Measurements from ENCODE around the gene CNOT1.
"Not testable (repeated sequence)": the region's sequence is repeated elsewhere in the genome, so short reads cannot be mapped to it uniquely, and the experiment has no call there.

The CNOT1 gene

GRCh38 chr16:58638148-58639036 is 8.8 kb upstream of the CNOT1 start:
- no peak for DNase-seq

DNA sequence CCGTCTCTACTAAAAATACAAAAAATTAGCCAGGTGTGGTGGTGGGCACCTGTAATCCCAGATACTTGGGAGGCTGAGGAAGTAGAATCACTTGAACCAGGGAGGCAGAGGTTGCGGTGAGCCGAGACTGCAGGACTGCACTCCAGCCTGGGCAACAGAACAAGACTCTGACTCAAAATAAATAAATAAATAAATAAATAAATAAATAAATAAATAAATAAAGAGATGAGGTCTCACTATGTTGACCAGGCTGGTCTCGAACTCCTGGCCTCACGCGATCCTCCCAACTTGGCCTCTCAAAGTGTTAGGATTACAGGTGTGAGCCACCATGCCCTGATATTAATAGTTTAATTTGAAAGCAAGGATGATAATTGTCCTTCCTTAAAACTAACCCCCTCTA is 7.4 kb upstream of the CNOT1 start:
- DNase-seq, result not testable (repeated sequence)

GRCh38 chr16:58636466-58636865 is 6.8 kb upstream of the CNOT1 start:
- no peak for DNase-seq

GRCh38 chr16:58635502-58635901 is 5.9 kb upstream of the CNOT1 start:
- no peak for DNase-seq

DNA sequence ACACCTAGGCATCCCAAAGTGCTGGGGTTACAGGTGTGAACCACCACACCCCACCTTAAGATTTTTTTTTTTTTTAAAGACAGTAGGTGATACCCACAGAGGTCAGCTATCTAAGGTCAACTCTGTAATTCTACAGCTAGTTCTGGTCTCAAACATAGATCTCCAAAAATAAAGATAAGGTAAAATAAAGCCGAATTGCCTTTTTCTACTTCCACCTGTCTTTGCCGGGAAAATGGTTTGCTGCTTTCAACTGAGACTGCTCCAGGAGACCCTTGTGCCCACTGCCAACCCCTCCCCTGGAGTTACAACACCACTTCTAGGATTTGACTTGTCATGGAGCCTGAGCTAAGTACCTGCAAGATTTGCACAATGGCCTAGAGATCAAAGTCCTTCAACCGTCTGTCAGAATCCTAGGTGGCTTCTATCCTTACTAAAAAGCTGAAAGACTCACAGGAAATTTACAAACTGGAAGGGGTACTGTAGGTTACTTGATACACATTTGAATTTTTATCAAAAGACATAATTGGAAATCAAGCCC is 4.7 kb upstream of the CNOT1 start:
- DNase-seq, result no peak

DNA sequence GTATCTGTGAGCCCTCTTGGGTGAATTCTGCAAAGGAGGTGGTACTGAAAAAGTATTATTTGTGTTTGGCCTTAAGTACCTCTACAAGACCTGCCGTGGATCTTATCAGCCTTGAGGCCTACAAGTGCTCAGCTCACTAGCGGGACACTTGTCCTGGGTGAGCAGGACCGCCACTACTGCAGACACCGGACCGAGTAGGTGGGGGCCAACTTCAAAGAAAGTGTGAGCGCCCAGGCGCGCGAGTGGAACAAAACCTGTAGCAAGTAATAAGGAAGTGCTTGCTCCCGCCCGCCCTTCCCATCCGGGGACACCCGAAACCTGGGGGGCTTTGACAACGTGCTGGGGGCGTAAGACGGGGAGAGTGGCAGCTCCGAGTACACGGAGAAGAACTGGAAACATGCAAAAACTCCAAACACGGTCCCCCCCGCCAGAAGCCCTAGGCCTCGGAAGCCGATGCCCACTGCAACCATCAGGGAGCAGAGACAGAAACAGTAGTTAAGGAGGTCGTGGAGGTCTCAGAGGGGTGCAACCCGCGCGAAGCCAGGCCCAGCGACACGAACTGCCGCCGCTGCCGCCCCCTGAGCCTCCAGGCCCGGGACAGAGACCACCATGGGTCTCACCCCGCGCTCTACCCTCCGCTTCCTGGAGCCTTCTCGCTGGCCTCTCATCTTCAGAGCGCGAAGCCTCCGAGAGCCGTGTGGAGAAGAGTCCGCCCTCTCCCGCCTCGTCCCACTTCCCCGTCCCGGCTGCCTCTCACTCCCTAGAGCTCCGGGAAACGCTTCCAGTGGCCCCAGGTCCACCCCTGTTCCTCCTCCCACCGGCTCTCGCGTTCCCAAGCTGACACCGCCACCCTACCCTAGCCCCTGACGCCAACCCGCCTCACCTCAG is 537 bp downstream of the CNOT1 start:
- peak; percentile 61 for DNase-seq

- no peak for DNase-seq
These were observed 5.4 kb downstream of the CNOT1 start for GRCh38 chr16:58624209-58624608.

DNA sequence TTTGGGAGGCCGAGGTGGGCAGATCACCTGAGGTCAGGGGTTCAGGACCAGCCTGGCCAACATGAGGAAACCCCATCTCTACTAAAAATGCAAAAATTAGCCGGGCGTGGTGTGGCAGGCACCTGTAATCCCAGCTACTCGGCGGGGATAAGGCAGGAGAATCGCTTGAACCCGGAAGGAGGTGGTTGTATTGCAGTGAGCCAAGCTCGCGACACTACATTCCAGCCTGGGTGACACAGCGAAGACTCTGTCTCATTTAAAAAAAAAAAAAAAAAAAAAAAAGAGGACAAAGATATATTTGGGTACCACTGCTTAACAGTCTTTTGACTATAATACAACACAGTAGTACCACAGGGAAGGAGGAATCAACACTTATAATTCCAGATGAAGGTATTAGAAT is 9.2 kb downstream of the CNOT1 start:
- no peak for DNase-seq

- no peak for DNase-seq
These were observed 14.3 kb downstream of the CNOT1 start for GRCh38 chr16:58615280-58615679.

DNA sequence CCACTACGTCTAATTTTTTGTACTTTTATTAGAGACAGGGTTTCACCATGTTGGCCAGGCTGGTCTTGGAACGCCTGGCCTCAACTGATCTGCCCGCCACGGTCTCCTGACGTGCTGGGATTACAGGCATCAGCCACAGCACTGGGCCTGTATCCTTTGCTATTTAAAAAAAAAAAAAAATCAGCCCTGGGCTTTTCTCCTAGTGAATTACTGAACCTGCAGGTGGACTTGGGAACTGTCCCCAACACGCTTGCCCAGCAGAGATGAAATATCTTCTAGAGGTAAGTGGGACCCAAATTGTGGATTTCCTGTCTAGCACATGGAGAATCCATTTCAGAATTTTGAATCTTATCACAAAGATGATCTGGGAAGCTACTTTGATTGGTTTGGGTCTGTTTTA is 14.8 kb downstream of the CNOT1 start:
- no peak for DNase-seq

DNA sequence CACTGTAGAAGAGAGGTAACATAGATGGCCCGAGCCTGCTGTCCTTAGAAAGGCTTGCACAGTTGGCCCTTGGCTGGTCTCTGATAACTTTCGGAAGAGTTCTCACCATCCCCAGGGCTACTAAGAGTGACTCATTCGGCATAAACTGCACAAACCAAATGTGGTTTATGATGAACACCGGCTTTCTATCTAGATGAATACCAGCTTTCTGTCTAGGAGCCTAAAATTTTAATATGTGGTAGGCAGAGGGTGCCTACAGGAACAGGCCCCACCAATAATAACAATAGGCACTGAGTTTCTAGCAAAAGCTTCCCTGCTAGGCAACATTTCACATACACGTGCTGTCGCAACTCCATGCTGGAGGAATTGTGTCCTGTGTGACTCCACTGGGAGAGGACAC is 15.4 kb downstream of the CNOT1 start:
- DNase-seq, result no peak

GRCh38 chr16:58612965-58613364 is 16.7 kb downstream of the CNOT1 start:
- not testable (repeated sequence) for DNase-seq

GRCh38 chr16:58608601-58609136 is 21.0 kb downstream of the CNOT1 start:
- no peak for DNase-seq

- DNase-seq, result no peak
These were observed 24.1 kb downstream of the CNOT1 start for GRCh38 chr16:58605562-58605961.

GRCh38 chr16:58591083-58591482 is 38.5 kb downstream of the CNOT1 start:
- no peak for DNase-seq

DNA sequence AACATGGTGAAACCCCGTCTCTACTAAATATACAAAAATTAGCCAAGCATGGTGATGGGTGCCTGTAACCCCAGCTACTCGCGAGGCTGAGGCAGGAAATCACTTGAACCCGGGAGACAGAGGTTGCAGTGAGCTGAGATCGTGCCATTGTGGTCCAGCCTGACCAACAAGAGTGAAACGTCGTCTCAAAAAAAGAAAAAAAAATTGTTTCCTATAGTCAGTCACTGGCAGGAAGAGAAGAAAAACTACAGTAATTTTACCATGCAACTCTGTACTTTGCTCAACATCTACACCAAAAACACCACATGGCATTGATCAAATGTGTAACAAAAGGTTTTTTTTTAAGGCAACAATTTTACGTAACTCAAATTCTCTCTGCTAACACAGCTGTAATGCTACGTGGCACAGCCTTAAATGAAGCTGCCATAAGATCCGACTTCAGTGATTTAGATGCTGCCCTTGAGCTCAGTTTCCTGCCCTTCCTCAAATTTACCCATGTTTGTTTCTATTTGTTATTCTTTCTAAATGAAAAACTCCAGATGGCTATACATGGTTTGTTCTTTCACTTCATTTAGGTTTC is 40.2 kb downstream of the CNOT1 start:
- DNase-seq, result no peak

GRCh38 chr16:58588406-58588805 is 41.2 kb downstream of the CNOT1 start:
- DNase-seq, result no peak

GRCh38 chr16:58586340-58587030 is 43.1 kb downstream of the CNOT1 start:
- no peak for DNase-seq

- no peak for DNase-seq
These were observed 44.7 kb downstream of the CNOT1 start for GRCh38 chr16:58584831-58585505.

DNA sequence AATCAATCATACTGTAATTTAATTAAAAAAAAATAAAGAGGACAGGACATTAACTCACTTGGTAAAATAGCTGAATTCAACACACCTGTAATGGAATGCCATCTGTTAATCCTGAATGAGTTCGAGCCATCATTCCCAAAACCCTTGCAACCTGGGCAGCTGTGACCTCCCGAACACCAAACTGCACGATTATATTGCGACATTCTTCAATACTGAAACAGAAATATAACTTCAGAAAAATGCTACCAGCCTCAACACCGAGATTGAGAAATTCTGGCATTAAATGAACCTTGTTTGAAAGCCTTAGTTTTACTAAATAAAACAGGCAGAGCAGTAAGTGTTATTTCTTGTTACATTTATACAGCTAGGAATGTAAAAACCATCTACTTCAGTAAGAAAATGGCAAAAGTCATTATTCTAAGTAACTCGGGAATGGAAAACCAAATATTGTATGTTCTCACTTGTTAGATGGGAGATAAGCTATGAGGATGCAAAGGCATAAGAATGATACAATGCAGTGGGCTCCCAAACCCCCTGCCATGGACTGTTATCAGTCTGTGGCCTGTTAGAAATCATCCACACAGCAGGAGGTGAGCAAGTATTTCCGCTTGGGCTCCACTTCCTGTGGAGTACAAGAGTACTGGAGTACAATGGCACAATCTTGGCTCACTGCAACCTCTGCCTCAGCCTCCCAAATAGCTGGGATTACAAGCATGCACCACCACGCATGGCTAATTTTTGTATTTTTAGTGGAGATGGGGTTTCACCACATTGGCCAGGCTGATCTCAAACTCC is 46.5 kb downstream of the CNOT1 start:
- no peak for DNase-seq

GRCh38 chr16:58582133-58582532 is 47.5 kb downstream of the CNOT1 start:
- no peak for DNase-seq
